ENCODE data around the gene CFAP52.

DNA sequence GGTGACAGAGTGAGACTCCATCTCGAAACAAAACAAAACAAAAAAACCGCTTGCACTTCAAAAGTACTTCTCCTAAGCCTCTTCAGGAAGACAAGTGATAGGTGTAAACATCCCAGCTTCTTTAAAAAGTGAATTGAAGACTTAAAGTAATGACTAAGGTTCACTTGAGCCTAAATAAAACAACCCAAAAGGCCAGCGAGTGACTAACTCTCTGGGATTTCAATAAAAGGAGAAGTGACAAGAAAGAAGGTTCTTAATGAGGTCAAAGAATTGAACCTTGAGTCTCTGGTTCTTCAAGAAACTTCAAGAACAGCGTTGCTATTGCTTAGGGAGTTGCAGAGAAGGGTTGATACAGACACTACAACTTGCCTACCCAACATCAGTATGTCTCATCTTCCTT is 43.0 kb upstream of the CFAP52 start:
- TF ChIP-seq, protein P1, sequence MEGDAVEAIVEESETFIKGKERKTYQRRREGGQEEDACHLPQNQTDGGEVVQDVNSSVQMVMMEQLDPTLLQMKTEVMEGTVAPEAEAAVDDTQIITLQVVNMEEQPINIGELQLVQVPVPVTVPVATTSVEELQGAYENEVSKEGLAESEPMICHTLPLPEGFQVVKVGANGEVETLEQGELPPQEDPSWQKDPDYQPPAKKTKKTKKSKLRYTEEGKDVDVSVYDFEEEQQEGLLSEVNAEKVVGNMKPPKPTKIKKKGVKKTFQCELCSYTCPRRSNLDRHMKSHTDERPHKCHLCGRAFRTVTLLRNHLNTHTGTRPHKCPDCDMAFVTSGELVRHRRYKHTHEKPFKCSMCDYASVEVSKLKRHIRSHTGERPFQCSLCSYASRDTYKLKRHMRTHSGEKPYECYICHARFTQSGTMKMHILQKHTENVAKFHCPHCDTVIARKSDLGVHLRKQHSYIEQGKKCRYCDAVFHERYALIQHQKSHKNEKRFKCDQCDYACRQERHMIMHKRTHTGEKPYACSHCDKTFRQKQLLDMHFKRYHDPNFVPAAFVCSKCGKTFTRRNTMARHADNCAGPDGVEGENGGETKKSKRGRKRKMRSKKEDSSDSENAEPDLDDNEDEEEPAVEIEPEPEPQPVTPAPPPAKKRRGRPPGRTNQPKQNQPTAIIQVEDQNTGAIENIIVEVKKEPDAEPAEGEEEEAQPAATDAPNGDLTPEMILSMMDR (conservative IDR thresholded peaks at IDR 0.05; ENCODE audit: low read depth, low read length) = no peak
- TF ChIP-seq EZH2 (IDR thresholded peaks at IDR 0.05; ENCODE audit: low read length, unreplicated experiment) (no peak), EZH2phosphoT487 (IDR thresholded peaks at IDR 0.05; ENCODE audit: borderline replicate concordance, low read length) (no peak)
